LNCaP clone FGC (cell line): Measurements from ENCODE around the gene ARSD.

Source experiments
- DNase-seq: peaks from one replicate; pipeline ENCODE4 v3.0.0-alpha.2; 2011; ENCODE audit warnings: low read depth
- H3K4me3 ChIP-seq: 2 replicates; pipeline ENCODE4 v1.5.1; 2011; ENCODE audit warnings: mild to moderate bottlenecking, low read depth, low read length, control low read depth
- CTCF ChIP-seq: IDR thresholded peaks from 2 replicates; pipeline ENCODE4 v1.5.1; 2012; ENCODE audit warnings: mild to moderate bottlenecking; ENCODE audit not compliant: control insufficient read depth, insufficient read depth; ENCODE audit errors: extremely low read depth

ARSD gene

GRCh38 chrX:2889045-2889605 lies 40.0 kb downstream of the ARSD start:
- no peak for TF ChIP-seq CTCF
- no peak for DNase-seq
- no peak overlapping the region for H3K4me3 ChIP-seq

GRCh38 chrX:2888309-2888708 lies 40.8 kb downstream of the ARSD start:
- no peak for DNase-seq
- no peak overlapping the region for H3K4me3 ChIP-seq
- TF ChIP-seq CTCF: no peak

GRCh38 chrX:2883770-2884169 lies 45.4 kb downstream of the ARSD start:
- no peak for TF ChIP-seq CTCF
- no peak overlapping the region for H3K4me3 ChIP-seq
- DNase-seq: no peak

DNA sequence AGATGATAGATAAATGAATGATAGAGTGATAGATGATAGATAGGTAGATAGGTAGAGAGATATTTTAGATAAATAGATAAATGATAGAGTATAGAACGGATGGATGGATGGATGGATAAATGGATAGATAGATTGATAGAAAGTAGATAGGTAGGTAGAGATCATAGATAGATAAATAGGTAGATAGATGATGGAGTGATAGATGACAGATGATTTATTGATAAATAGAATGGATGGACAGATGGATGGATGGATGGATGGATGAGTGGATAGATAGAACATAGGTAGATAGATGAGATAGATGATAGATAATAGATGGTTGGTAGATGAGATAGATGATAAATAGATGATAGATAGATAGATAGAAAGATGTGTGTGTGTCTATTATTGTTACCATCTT lies 49.5 kb downstream of the ARSD start:
- TF ChIP-seq CTCF: no peak
- no peak overlapping the region for H3K4me3 ChIP-seq
- DNase-seq: no peak

- no peak for DNase-seq
- no peak overlapping the region for H3K4me3 ChIP-seq
- no peak for TF ChIP-seq CTCF
Observed at GRCh38 chrX:2878563-2878962, 50.6 kb downstream of the ARSD start.

GRCh38 chrX:2875798-2876399 lies 53.2 kb downstream of the ARSD start:
- no peak for DNase-seq
- peak; percentile 15; the same call in 1 of the 2 replicates for TF ChIP-seq CTCF
- H3K4me3 ChIP-seq: no peak overlapping the region

- H3K4me3 ChIP-seq: no peak overlapping the region
- DNase-seq: no peak
Observed at GRCh38 chrX:2875136-2875481, 54.0 kb downstream of the ARSD start.

More at GRCh38 chrX:2875136-2875481, 54.0 kb downstream of the ARSD start:
- no peak for TF ChIP-seq CTCF
